Keratinocyte (primary cell): ENCODE measurements around the gene RITA1.

Experiments
- EZH2 ChIP-seq: IDR thresholded peaks from one replicate; pipeline ENCODE4 v1.6.1; 2012; ENCODE audit warnings: inconsistent platforms, mild to moderate bottlenecking, low read length, moderate library complexity
- TF ChIP-seq, protein P1 (sequence below), 3 experiments: IDR thresholded peaks in 1 of 3; conservative IDR thresholded peaks in 1 of 3; optimal IDR thresholded peaks in 1 of 3; 2 replicates in 2 of 3; 3 replicates in 1 of 3; pipeline versions ENCODE3 to v1.5.1; 2011; ENCODE audit warnings: low read length in 3 of 3, mild to moderate bottlenecking in 3 of 3, moderate library complexity in 2 of 3, control low read depth in 1 of 3, inconsistent platforms in 1 of 3; ENCODE audit not compliant: insufficient read depth in 2 of 3; ENCODE audit errors: extremely low read depth in 1 of 3

DNA sequence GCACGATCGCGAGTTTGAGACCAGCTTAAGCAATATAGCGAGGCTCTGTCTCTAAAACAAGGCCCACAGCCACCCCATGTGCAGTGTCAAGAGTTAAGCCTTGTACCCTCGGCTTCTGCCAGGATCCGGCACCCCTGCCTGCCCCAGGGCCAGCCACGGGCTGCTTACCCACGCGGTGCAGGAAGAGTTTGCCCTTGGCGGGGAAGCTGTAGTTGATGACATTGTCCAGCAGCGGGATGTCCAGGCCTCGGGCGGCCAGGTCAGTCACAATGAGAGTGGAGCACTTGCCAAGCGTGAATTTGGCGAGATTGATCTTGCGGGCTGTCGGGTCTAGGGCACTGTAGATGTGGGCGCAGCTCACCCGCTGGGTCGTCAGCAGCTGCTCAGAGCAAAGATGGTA, 13.3 kb upstream of the RITA1 start:
- TF ChIP-seq, protein P1, sequence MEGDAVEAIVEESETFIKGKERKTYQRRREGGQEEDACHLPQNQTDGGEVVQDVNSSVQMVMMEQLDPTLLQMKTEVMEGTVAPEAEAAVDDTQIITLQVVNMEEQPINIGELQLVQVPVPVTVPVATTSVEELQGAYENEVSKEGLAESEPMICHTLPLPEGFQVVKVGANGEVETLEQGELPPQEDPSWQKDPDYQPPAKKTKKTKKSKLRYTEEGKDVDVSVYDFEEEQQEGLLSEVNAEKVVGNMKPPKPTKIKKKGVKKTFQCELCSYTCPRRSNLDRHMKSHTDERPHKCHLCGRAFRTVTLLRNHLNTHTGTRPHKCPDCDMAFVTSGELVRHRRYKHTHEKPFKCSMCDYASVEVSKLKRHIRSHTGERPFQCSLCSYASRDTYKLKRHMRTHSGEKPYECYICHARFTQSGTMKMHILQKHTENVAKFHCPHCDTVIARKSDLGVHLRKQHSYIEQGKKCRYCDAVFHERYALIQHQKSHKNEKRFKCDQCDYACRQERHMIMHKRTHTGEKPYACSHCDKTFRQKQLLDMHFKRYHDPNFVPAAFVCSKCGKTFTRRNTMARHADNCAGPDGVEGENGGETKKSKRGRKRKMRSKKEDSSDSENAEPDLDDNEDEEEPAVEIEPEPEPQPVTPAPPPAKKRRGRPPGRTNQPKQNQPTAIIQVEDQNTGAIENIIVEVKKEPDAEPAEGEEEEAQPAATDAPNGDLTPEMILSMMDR (optimal IDR thresholded peaks at IDR 0.05 in 1 of 3, IDR thresholded peaks at IDR 0.05 in 1 of 3, conservative IDR thresholded peaks at IDR 0.05 in 1 of 3; ENCODE audit: extremely low read depth in 1 of 3, insufficient read depth in 2 of 3, low read length in 3 of 3) = no peak
- TF ChIP-seq EZH2 = no peak
